ENCODE results near the gene HRNR.

Gene HRNR

GRCh38 chr1:152170287-152170905 lies 53.6 kb downstream of the HRNR start:
- peaks cover 0 to 2% of the 10 kb centered on the region in 2 donors for H3K4me1 ChIP-seq (ENCODE audit: control insufficient read depth in 2 of 2, insufficient read depth in 1 of 2, low read depth in 1 of 2, low read length in 2 of 2)

GRCh38 chr1:152169366-152170025 lies 54.5 kb downstream of the HRNR start:
- no peak overlapping the region for H3K4ac ChIP-seq (ENCODE audit: low read length)
- H2AFZ ChIP-seq (ENCODE audit: low read length) = no peak overlapping the region
- no peak overlapping the region for H3K23ac ChIP-seq (ENCODE audit: low read depth, low read length, poor library complexity)
- no peak overlapping the region for H3K9ac ChIP-seq (ENCODE audit: low read depth, low read length, poor library complexity)
- H2BK120ac ChIP-seq (ENCODE audit: low read depth, low read length) = no peak overlapping the region
- no peak overlapping the region for H2BK15ac ChIP-seq (ENCODE audit: low read length)
- H3K14ac ChIP-seq (ENCODE audit: low read length) = no peak overlapping the region
- no peak overlapping the region for H3K18ac ChIP-seq (ENCODE audit: low read length)
- H4K91ac ChIP-seq (ENCODE audit: low read depth, low read length, poor library complexity) = no peak overlapping the region
- H3K27ac ChIP-seq (replicated peaks; ENCODE audit: low read length) = no peak overlapping the region
- H3K4me1 ChIP-seq (ENCODE audit: control insufficient read depth in 2 of 2, insufficient read depth in 1 of 2, low read depth in 1 of 2, low read length in 2 of 2) = peaks cover 0 to 2% of the 10 kb centered on the region in 2 donors
- no peak overlapping the region for H2AK5ac ChIP-seq (ENCODE audit: low read depth, low read length)
- H3K9me3 ChIP-seq (replicated peaks in 1 of 2; ENCODE audit: control insufficient read depth in 2 of 2, insufficient read depth in 1 of 2, low read depth in 1 of 2, low read length in 2 of 2) = peaks cover 0 to 10% of the 10 kb centered on the region in 2 donors
- H4K8ac ChIP-seq (ENCODE audit: low read depth, low read length) = no peak overlapping the region
- H3K79me1 ChIP-seq (ENCODE audit: low read depth, low read length) = no peaks in the 10 kb centered on the region
- no peaks in the 10 kb centered on the region for H3K36me3 ChIP-seq (replicated peaks in 1 of 2; ENCODE audit: control insufficient read depth in 2 of 2, insufficient read depth in 2 of 2, low read length in 2 of 2)
- no peak overlapping the region for H3K4me2 ChIP-seq (ENCODE audit: insufficient read depth, low read length, poor library complexity, severe bottlenecking)
- no peak overlapping the region for H2BK12ac ChIP-seq (ENCODE audit: low read length)
- 100% methylated on average over 1 of the region's 4 CpGs; no CpG with 5 or more reads in 1 of the 2 donors for WGBS, 2 donors (ENCODE audit: extremely low coverage in 2 of 2, insufficient read length in 2 of 2, insufficient replicate concordance in 1 of 2)
- H3K4me3 ChIP-seq (ENCODE audit: low read length in 2 of 2) = no peak overlapping the region
- DNase-seq (ENCODE audit: low spot score) = no peak
- H2BK5ac ChIP-seq (ENCODE audit: low read length) = no peak overlapping the region
- no peaks in the 10 kb centered on the region for H3K27me3 ChIP-seq (ENCODE audit: control insufficient read depth in 3 of 3, insufficient read depth in 3 of 3, low read depth in 1 of 3, low read length in 3 of 3)

More at GRCh38 chr1:152170287-152170905, 53.6 kb downstream of the HRNR start:
- H4K8ac ChIP-seq (ENCODE audit: low read depth, low read length) = no peak overlapping the region
- H3K23ac ChIP-seq (ENCODE audit: low read depth, low read length, poor library complexity) = no peak overlapping the region
- H3K79me1 ChIP-seq (ENCODE audit: low read depth, low read length) = no peaks in the 10 kb centered on the region
- no peak overlapping the region for H3K18ac ChIP-seq (ENCODE audit: low read length)
- H2AFZ ChIP-seq (ENCODE audit: low read length) = no peak overlapping the region
- H2BK15ac ChIP-seq (ENCODE audit: low read length) = no peak overlapping the region
- H3K27ac ChIP-seq (replicated peaks; ENCODE audit: low read length) = no peak overlapping the region
- H3K9ac ChIP-seq (ENCODE audit: low read depth, low read length, poor library complexity) = no peak overlapping the region
- H3K9me3 ChIP-seq (replicated peaks in 1 of 2; ENCODE audit: control insufficient read depth in 2 of 2, insufficient read depth in 1 of 2, low read depth in 1 of 2, low read length in 2 of 2) = peaks cover 0 to 10% of the 10 kb centered on the region in 2 donors
- H4K91ac ChIP-seq (ENCODE audit: low read depth, low read length, poor library complexity) = no peak overlapping the region
- H2BK120ac ChIP-seq (ENCODE audit: low read depth, low read length) = no peak overlapping the region
- H3K4me3 ChIP-seq (ENCODE audit: low read length in 2 of 2) = no peak overlapping the region
- no peak overlapping the region for H2BK12ac ChIP-seq (ENCODE audit: low read length)
- no peaks in the 10 kb centered on the region for H3K36me3 ChIP-seq (replicated peaks in 1 of 2; ENCODE audit: control insufficient read depth in 2 of 2, insufficient read depth in 2 of 2, low read length in 2 of 2)
- no CpG with 5 or more reads among the region's 5 CpGs for WGBS, 2 donors (ENCODE audit: extremely low coverage in 2 of 2, insufficient read length in 2 of 2, insufficient replicate concordance in 1 of 2)
- DNase-seq (ENCODE audit: low spot score) = no peak
- H3K4me2 ChIP-seq (ENCODE audit: insufficient read depth, low read length, poor library complexity, severe bottlenecking) = no peak overlapping the region
- H2AK5ac ChIP-seq (ENCODE audit: low read depth, low read length) = no peak overlapping the region
- no peak overlapping the region for H2BK5ac ChIP-seq (ENCODE audit: low read length)
- H3K14ac ChIP-seq (ENCODE audit: low read length) = no peak overlapping the region
- H3K4ac ChIP-seq (ENCODE audit: low read length) = no peak overlapping the region
- H3K27me3 ChIP-seq (ENCODE audit: control insufficient read depth in 3 of 3, insufficient read depth in 3 of 3, low read depth in 1 of 3, low read length in 3 of 3) = no peaks in the 10 kb centered on the region

GRCh38 chr1:152168535-152168868 lies 55.5 kb downstream of the HRNR start:
- no peak overlapping the region for H2BK120ac ChIP-seq (ENCODE audit: low read depth, low read length)
- no peak overlapping the region for H2AK5ac ChIP-seq (ENCODE audit: low read depth, low read length)
- H3K27ac ChIP-seq (replicated peaks; ENCODE audit: low read length) = no peak overlapping the region
- no peak overlapping the region for H4K8ac ChIP-seq (ENCODE audit: low read depth, low read length)
- no peaks in the 10 kb centered on the region for H3K27me3 ChIP-seq (ENCODE audit: control insufficient read depth in 3 of 3, insufficient read depth in 3 of 3, low read depth in 1 of 3, low read length in 3 of 3)
- WGBS, 2 donors (ENCODE audit: extremely low coverage in 2 of 2, insufficient read length in 2 of 2, insufficient replicate concordance in 1 of 2) = no CpG with 5 or more reads among the region's 1 CpG
- H3K14ac ChIP-seq (ENCODE audit: low read length) = no peak overlapping the region
- peaks cover 0 to 10% of the 10 kb centered on the region in 2 donors for H3K9me3 ChIP-seq (replicated peaks in 1 of 2; ENCODE audit: control insufficient read depth in 2 of 2, insufficient read depth in 1 of 2, low read depth in 1 of 2, low read length in 2 of 2)
- no peaks in the 10 kb centered on the region for H3K79me1 ChIP-seq (ENCODE audit: low read depth, low read length)
- H3K4me3 ChIP-seq (ENCODE audit: low read length in 2 of 2) = no peak overlapping the region
- no peak overlapping the region for H3K23ac ChIP-seq (ENCODE audit: low read depth, low read length, poor library complexity)
- no peak overlapping the region for H4K91ac ChIP-seq (ENCODE audit: low read depth, low read length, poor library complexity)
- H3K9ac ChIP-seq (ENCODE audit: low read depth, low read length, poor library complexity) = no peak overlapping the region
- no peak for DNase-seq (ENCODE audit: low spot score)
- no peak overlapping the region for H3K4me2 ChIP-seq (ENCODE audit: insufficient read depth, low read length, poor library complexity, severe bottlenecking)
- H2AFZ ChIP-seq (ENCODE audit: low read length) = no peak overlapping the region
- H2BK12ac ChIP-seq (ENCODE audit: low read length) = no peak overlapping the region
- H3K18ac ChIP-seq (ENCODE audit: low read length) = no peak overlapping the region
- peaks cover 0 to 2% of the 10 kb centered on the region in 2 donors for H3K4me1 ChIP-seq (ENCODE audit: control insufficient read depth in 2 of 2, insufficient read depth in 1 of 2, low read depth in 1 of 2, low read length in 2 of 2)
- H2BK15ac ChIP-seq (ENCODE audit: low read length) = no peak overlapping the region
- no peak overlapping the region for H3K4ac ChIP-seq (ENCODE audit: low read length)
- H2BK5ac ChIP-seq (ENCODE audit: low read length) = no peak overlapping the region
- H3K36me3 ChIP-seq (replicated peaks in 1 of 2; ENCODE audit: control insufficient read depth in 2 of 2, insufficient read depth in 2 of 2, low read length in 2 of 2) = no peaks in the 10 kb centered on the region

GRCh38 chr1:152167835-152168534 lies 56.0 kb downstream of the HRNR start:
- H2BK12ac ChIP-seq (ENCODE audit: low read length) = no peak overlapping the region
- no peak overlapping the region for H3K4me2 ChIP-seq (ENCODE audit: insufficient read depth, low read length, poor library complexity, severe bottlenecking)
- no peaks in the 10 kb centered on the region for H3K36me3 ChIP-seq (replicated peaks in 1 of 2; ENCODE audit: control insufficient read depth in 2 of 2, insufficient read depth in 2 of 2, low read length in 2 of 2)
- no peak overlapping the region for H3K23ac ChIP-seq (ENCODE audit: low read depth, low read length, poor library complexity)
- no peak overlapping the region for H3K14ac ChIP-seq (ENCODE audit: low read length)
- no peak overlapping the region for H3K18ac ChIP-seq (ENCODE audit: low read length)
- no peak for DNase-seq (ENCODE audit: low spot score)
- no peaks in the 10 kb centered on the region for H3K79me1 ChIP-seq (ENCODE audit: low read depth, low read length)
- H3K27me3 ChIP-seq (ENCODE audit: control insufficient read depth in 3 of 3, insufficient read depth in 3 of 3, low read depth in 1 of 3, low read length in 3 of 3) = no peaks in the 10 kb centered on the region
- H3K9me3 ChIP-seq (replicated peaks in 1 of 2; ENCODE audit: control insufficient read depth in 2 of 2, insufficient read depth in 1 of 2, low read depth in 1 of 2, low read length in 2 of 2) = peaks cover 0 to 10% of the 10 kb centered on the region in 2 donors
- H2BK120ac ChIP-seq (ENCODE audit: low read depth, low read length) = no peak overlapping the region
- H3K4me3 ChIP-seq (ENCODE audit: low read length in 2 of 2) = no peak overlapping the region
- no peak overlapping the region for H3K4ac ChIP-seq (ENCODE audit: low read length)
- no peak overlapping the region for H3K9ac ChIP-seq (ENCODE audit: low read depth, low read length, poor library complexity)
- no peak overlapping the region for H3K27ac ChIP-seq (replicated peaks; ENCODE audit: low read length)
- no peak overlapping the region for H4K8ac ChIP-seq (ENCODE audit: low read depth, low read length)
- H2BK15ac ChIP-seq (ENCODE audit: low read length) = no peak overlapping the region
- H2AK5ac ChIP-seq (ENCODE audit: low read depth, low read length) = no peak overlapping the region
- peaks cover 0 to 2% of the 10 kb centered on the region in 2 donors for H3K4me1 ChIP-seq (ENCODE audit: control insufficient read depth in 2 of 2, insufficient read depth in 1 of 2, low read depth in 1 of 2, low read length in 2 of 2)
- no peak overlapping the region for H2AFZ ChIP-seq (ENCODE audit: low read length)
- no CpG with 5 or more reads among the region's 3 CpGs for WGBS, 2 donors (ENCODE audit: extremely low coverage in 2 of 2, insufficient read length in 2 of 2, insufficient replicate concordance in 1 of 2)
- no peak overlapping the region for H4K91ac ChIP-seq (ENCODE audit: low read depth, low read length, poor library complexity)
- no peak overlapping the region for H2BK5ac ChIP-seq (ENCODE audit: low read length)
